HG02938 (cell line): ENCODE data around the gene TNS2.

Source experiments
- ATAC-seq: cut with Tn5 transposase; IDR thresholded peaks from one replicate; pipeline ENCODE4 v1.9.1; 2021; ENCODE audit warnings: mild to moderate bottlenecking, moderate library complexity; ENCODE audit not compliant: unreplicated experiment

TNS2 gene

GRCh38 chr12:53057816-53058500 is 8.1 kb downstream of the TNS2 start:
- no peak for ATAC-seq

- ATAC-seq, result no peak
Observed at GRCh38 chr12:53058674-53059433, 9.0 kb downstream of the TNS2 start.

- no peak for ATAC-seq
Observed at GRCh38 chr12:53059434-53060063, 9.7 kb downstream of the TNS2 start.

- no peak for ATAC-seq
Observed at GRCh38 chr12:53060064-53060720, 10.3 kb downstream of the TNS2 start.

GRCh38 chr12:53060721-53061276 is 10.9 kb downstream of the TNS2 start:
- no peak for ATAC-seq

- ATAC-seq, result no peak
Observed at GRCh38 chr12:53061404-53062010, 11.6 kb downstream of the TNS2 start.

GRCh38 chr12:53062011-53062961 is 12.4 kb downstream of the TNS2 start:
- ATAC-seq, result no peak

GRCh38 chr12:53062977-53063707 is 13.3 kb downstream of the TNS2 start:
- ATAC-seq, result no peak

- no peak for ATAC-seq
Observed at GRCh38 chr12:53063708-53064612, 14.1 kb downstream of the TNS2 start.

- ATAC-seq, result no peak
Observed at GRCh38 chr12:53064613-53065436, 15.0 kb downstream of the TNS2 start.

- no peak for ATAC-seq
Observed at GRCh38 chr12:53065470-53065869, 15.6 kb downstream of the TNS2 start.

- ATAC-seq, result no peak
Observed at GRCh38 chr12:53065975-53066931, 16.4 kb downstream of the TNS2 start.

- no peak for ATAC-seq
Observed at GRCh38 chr12:53067074-53067992, 17.5 kb downstream of the TNS2 start.

GRCh38 chr12:53067993-53068770 is 18.3 kb downstream of the TNS2 start:
- no peak for ATAC-seq
